BJ (cell line): ENCODE results near the gene KCNJ6. TPM values are rescaled to one million over a fixed set of nuclear protein-coding genes. Genes with fewer than 3 reads are reported as not detected.

Experiments used
- CTCF ChIA-PET: fragments of 350-600 bp; formaldehyde crosslinking; extraction: SDS; loops from one replicate; lab custom pipeline; 2021; ENCODE audit warnings: antibody characterized with exemption, inconsistent platforms; lab: Yijun Ruan, JAX
- POLR2A ChIA-PET: fragments of 300-600 bp; sonication (Branson Sonifier 250); formaldehyde crosslinking; extraction: SDS; loops from one replicate; lab custom pipeline; 2021; ENCODE audit warnings: antibody characterized with exemption; lab: Charles Lee
- DNase-seq: peaks from one replicate; pipeline ENCODE4 v3.0.0-alpha.2; 2011; ENCODE audit warnings: low read depth
- H3K27me3 ChIP-seq: 2 replicates; pipeline ENCODE4 v1.6.0; 2011; ENCODE audit warnings: low read length; ENCODE audit not compliant: control insufficient read depth, insufficient read depth
- H3K36me3 ChIP-seq: 2 replicates; pipeline ENCODE4 v1.5.1; 2011; ENCODE audit warnings: low read length; ENCODE audit not compliant: control insufficient read depth, insufficient read depth
- H3K4me3 ChIP-seq: 2 replicates; pipeline ENCODE4 v1.5.1; 2011; ENCODE audit warnings: low read depth, mild to moderate bottlenecking, control low read depth, low read length
- polyA plus RNA-seq: library from polyadenylated mRNA; depleted of rRNA; stranded (reverse); fragments of >200 nt; gene quantifications from 2 replicates; pipeline ENCODE4 v1.2.3, GENCODE V29; 2011
- TF ChIP-seq, protein P1 (sequence below): IDR thresholded peaks from 2 replicates; pipeline ENCODE4 v1.5.1; 2011; ENCODE audit warnings: low read depth, mild to moderate bottlenecking, control low read depth, inconsistent platforms, low read length, moderate library complexity; ENCODE audit not compliant: insufficient read depth

The KCNJ6 gene
- polyA plus RNA-seq, 1 experiment: 0.01 TPM

DNA sequence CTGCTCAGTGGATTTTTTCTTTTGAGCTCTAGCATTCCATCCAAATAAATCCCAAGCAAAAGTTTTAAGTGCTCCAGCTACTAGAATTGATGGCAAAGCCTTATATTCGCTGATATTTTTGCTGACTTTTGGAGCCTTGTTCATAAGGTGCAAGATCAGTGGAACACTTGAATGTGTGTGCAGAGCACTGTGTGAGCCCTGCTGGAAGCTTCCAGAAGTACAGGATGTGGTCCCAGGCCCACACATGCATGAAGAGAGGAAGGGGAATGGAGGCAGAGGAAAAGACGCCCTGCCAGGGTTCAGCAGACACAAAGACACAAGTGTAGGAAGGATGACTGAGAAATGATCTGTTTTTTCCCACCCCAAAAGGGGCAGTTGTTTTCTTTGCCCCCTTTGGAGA, 169.4 kb downstream of the KCNJ6 start:
- ChIA-PET CTCF (interaction anchor here (0.7 to 3.1 kb wide), 6 partner anchors 9 to 472 kb away, joined by 3 to 10 read pairs (median 6); partner anchors contain the start of gene KCNJ6), POLR2A (interaction anchor here (0.6 kb wide), 1 partner anchor 18 kb away, joined by 4 read pairs; no protein-coding TSS in a partner anchor)
- Histone ChIP-seq H3K27me3 (peaks cover 3% of the 10 kb centered on the region), H3K36me3 (no peaks in the 10 kb centered on the region), H3K4me3 (no peak overlapping the region)
- TF ChIP-seq, protein P1, sequence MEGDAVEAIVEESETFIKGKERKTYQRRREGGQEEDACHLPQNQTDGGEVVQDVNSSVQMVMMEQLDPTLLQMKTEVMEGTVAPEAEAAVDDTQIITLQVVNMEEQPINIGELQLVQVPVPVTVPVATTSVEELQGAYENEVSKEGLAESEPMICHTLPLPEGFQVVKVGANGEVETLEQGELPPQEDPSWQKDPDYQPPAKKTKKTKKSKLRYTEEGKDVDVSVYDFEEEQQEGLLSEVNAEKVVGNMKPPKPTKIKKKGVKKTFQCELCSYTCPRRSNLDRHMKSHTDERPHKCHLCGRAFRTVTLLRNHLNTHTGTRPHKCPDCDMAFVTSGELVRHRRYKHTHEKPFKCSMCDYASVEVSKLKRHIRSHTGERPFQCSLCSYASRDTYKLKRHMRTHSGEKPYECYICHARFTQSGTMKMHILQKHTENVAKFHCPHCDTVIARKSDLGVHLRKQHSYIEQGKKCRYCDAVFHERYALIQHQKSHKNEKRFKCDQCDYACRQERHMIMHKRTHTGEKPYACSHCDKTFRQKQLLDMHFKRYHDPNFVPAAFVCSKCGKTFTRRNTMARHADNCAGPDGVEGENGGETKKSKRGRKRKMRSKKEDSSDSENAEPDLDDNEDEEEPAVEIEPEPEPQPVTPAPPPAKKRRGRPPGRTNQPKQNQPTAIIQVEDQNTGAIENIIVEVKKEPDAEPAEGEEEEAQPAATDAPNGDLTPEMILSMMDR: no peak
- no peak for DNase-seq

DNA sequence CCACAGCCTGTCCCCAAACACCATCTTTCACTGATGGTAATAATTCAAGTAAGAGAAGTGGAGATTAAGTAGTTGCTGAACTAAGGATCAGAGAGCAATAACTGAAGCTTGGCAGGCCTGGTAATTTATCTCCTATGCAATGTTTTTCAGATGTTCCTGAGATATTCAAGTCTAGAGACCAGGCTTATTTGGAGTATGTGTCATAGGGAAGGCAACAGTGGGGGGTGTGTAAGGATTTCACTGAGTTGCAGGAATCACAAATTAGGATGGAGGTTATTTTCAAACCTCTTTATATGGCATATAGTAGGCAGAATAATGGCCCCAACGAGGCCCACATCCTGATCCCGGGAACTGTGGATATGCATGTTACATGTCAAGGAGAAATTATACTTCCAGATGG, 171.7 kb downstream of the KCNJ6 start:
- POLR2A ChIA-PET: no interaction called here
- no peak overlapping the region for H3K4me3 ChIP-seq
- CTCF ChIA-PET: interaction anchor here (1.2 to 3.1 kb wide), 2 partner anchors 33 to 611 kb away, joined by 3 to 10 read pairs; no protein-coding TSS in a partner anchor

DNA sequence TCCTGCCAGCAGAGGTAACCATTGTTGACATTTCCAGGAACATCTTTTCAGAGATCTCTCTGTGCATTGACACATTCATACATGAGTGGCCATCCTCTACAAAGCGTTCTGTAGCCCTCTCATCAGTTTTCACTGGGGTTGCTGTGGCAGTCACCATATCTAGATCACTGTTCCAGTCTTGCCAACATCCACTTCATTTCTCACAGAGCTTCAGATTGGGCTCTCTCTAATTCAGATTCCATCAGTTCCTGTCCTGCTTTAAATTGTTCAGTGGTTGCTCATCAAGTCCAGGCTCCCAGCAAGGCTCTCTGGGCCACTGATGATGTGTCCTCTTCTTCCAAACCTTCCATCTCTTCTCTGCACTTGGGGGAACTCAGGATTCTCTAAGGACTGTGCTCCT, 173.7 kb downstream of the KCNJ6 start:
- ChIA-PET POLR2A (no interaction called here), CTCF (interaction anchor here (1.7 kb wide), 1 partner anchor 384 kb away, joined by 7 read pairs; no protein-coding TSS in a partner anchor)
- H3K27me3 ChIP-seq: peaks cover 3% of the 10 kb centered on the region
- no peaks in the 10 kb centered on the region for H3K36me3 ChIP-seq
- TF ChIP-seq, protein P1: no peak
- no peak overlapping the region for H3K4me3 ChIP-seq
- peak; percentile 1 for DNase-seq

More for the DNA sequence above, 171.7 kb downstream of the KCNJ6 start:
- DNase-seq: no peak
- Histone ChIP-seq H3K27me3 (peaks cover 4% of the 10 kb centered on the region), H3K36me3 (no peaks in the 10 kb centered on the region)
- TF ChIP-seq, protein P1: no peak

DNA sequence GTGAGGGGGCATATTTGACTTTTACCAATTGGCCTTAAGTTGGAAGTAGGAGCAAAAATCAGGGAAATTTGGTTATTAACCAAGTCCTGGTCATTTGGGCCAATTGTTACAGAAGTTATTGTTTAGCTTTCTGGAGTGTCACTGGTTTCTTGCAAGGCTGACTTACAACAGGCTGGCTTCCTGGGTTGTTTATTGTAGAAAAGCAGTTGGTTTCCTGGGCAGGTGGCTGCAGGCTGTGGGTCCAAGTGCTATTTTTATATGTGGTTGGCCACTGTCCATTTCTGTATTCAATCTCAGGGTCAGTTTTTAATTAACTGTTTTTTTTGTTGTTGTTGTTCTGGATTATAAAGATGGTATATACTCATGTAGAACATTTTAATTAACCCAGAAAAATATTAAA, 174.1 kb downstream of the KCNJ6 start:
- Histone ChIP-seq H3K4me3 (no peak overlapping the region), H3K36me3 (no peaks in the 10 kb centered on the region), H3K27me3 (peaks cover 3% of the 10 kb centered on the region)
- TF ChIP-seq, protein P1: no peak
- no peak for DNase-seq
- ChIA-PET CTCF (interaction anchor here (1.7 kb wide), 1 partner anchor 385 kb away, joined by 7 read pairs; no protein-coding TSS in a partner anchor), POLR2A (no interaction called here)

DNA sequence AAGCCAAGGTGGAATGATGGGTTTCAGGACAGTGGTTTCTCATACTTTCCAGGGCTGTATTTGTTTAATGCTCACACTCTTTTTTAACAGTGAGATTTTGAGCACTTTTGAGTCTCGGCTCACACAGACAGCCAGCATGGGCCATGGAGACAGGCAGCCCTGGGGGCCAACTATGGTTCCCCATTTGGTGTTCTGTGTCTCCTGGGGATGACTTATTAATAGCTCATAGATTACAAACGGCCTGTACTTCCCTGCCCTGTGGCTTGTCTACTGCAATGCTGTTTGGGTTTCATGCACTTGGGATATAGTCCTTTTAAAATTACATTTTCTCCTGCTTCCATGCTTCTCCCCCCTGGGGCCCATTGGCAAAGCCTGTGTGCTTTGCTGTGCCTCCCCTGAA, 178.3 kb downstream of the KCNJ6 start:
- CTCF ChIA-PET: interaction anchor here (1.0 to 2.2 kb wide), 2 partner anchors 20 to 37 kb away, joined by 3 to 7 read pairs; no protein-coding TSS in a partner anchor
- no peak for DNase-seq

More for the DNA sequence above, 178.3 kb downstream of the KCNJ6 start:
- TF ChIP-seq, protein P1: no peak
- peaks cover 7% of the 10 kb centered on the region for H3K27me3 ChIP-seq
- no peaks in the 10 kb centered on the region for H3K36me3 ChIP-seq
- no peak overlapping the region for H3K4me3 ChIP-seq
- POLR2A ChIA-PET: no interaction called here
